ENCODE data around the gene MBNL2. TPM values are rescaled to one million over a fixed set of nuclear protein-coding genes. Genes with fewer than 3 reads are reported as not detected.

Gene MBNL2
- total RNA-seq, 2 experiments from 2014 or later = 15.8 to 16.1 TPM

DNA sequence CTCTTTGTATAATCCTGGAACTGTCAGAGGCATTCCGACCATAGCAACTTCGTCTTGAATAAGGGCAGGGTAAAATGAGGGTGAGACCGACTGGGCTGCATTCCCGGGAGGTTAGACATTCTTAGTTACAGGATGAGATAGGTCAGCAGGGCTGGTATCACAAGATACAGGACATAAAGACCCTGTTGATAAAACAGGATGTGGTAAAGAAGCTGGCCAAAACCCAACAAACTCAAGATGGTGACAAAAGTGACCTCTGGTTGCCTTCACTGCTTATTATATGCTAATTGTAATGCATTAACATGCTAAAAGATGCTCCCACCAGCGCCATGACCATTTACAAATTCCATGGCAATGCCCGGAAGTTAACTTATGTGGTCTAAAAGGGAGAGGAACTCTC lies 27.7 kb upstream of the MBNL2 start:
- TF ChIP-seq, protein P1, sequence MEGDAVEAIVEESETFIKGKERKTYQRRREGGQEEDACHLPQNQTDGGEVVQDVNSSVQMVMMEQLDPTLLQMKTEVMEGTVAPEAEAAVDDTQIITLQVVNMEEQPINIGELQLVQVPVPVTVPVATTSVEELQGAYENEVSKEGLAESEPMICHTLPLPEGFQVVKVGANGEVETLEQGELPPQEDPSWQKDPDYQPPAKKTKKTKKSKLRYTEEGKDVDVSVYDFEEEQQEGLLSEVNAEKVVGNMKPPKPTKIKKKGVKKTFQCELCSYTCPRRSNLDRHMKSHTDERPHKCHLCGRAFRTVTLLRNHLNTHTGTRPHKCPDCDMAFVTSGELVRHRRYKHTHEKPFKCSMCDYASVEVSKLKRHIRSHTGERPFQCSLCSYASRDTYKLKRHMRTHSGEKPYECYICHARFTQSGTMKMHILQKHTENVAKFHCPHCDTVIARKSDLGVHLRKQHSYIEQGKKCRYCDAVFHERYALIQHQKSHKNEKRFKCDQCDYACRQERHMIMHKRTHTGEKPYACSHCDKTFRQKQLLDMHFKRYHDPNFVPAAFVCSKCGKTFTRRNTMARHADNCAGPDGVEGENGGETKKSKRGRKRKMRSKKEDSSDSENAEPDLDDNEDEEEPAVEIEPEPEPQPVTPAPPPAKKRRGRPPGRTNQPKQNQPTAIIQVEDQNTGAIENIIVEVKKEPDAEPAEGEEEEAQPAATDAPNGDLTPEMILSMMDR (IDR thresholded peaks at IDR 0.05) = no peak
- intact Hi-C loops (cut with micrococcal nuclease) = no loop called here
- DNase-seq (no peak), ATAC-seq (no peak)
- H3K4me1 Mint-ChIP-seq (ENCODE audit: low read depth) = no peaks in the 10 kb centered on the region
- ChIA-PET CTCF (no interaction called here), POLR2A (no interaction called here)
- no peaks in the 10 kb centered on the region for H3K27me3 Mint-ChIP-seq
- H3K4me3 Mint-ChIP-seq = no peak overlapping the region
- H3K27ac Mint-ChIP-seq = no peak overlapping the region
- no peaks in the 10 kb centered on the region for H3K36me3 Mint-ChIP-seq (ENCODE audit: low read depth)
- no peaks in the 10 kb centered on the region for H3K9me3 Mint-ChIP-seq

DNA sequence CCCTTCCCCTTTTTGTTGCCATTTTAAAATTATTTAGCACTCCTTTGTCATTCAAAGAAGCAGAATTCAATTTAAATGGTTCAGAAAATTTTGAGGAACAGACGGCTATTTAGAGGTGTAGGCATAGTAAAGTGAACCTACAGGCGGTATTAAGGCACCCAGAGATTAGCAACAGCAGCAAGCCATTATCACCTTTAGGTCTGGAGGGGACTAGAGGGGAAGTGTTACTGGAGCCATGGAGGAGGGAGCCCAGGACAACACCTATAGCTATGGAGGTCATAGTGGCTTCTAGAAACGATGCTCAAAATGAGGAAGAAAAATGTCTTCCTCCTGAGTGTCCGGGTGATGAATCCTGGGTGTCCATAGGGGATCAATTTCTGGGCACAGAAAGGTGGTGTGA lies 25.8 kb upstream of the MBNL2 start:
- Mint-ChIP-seq H3K27ac (no peak overlapping the region), H3K4me3 (no peak overlapping the region), H3K4me1 (ENCODE audit: low read depth) (no peaks in the 10 kb centered on the region), H3K9me3 (no peaks in the 10 kb centered on the region), H3K36me3 (ENCODE audit: low read depth) (no peaks in the 10 kb centered on the region), H3K27me3 (no peaks in the 10 kb centered on the region)
- DNase-seq (no peak), ATAC-seq (no peak)
- intact Hi-C loops (cut with micrococcal nuclease) = no loop called here
- ChIA-PET POLR2A (no interaction called here), CTCF (no interaction called here)
- TF ChIP-seq, protein P1 (IDR thresholded peaks at IDR 0.05) = no peak

DNA sequence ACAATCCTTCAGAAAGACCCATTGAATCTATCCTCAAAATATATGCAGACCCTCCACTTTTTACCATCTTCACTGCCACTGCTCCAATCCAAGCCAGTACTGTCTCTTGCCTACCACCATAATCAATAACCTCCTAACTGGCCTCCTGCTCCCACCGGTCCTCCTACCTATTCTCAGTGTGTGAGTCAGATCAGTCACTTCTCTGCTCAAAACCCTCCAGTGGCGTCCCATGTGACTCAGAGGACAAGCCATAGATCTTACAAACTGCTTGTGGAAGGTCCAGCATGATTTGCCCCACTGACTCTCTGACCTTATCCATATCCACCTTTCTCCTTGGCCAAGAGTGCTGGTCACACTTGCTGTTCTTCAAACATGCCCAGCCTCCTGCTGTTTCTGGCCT lies 23.4 kb upstream of the MBNL2 start:
- Mint-ChIP-seq H3K4me1 (ENCODE audit: low read depth) (no peaks in the 10 kb centered on the region), H3K27me3 (no peaks in the 10 kb centered on the region), H3K27ac (no peak overlapping the region), H3K9me3 (no peaks in the 10 kb centered on the region), H3K4me3 (no peak overlapping the region), H3K36me3 (ENCODE audit: low read depth) (no peaks in the 10 kb centered on the region)
- ChIA-PET CTCF (no interaction called here), POLR2A (no interaction called here)
- DNase-seq (no peak), ATAC-seq (no peak)
- intact Hi-C loops (cut with micrococcal nuclease) = no loop called here
- TF ChIP-seq, protein P1 (IDR thresholded peaks at IDR 0.05) = no peak

DNA sequence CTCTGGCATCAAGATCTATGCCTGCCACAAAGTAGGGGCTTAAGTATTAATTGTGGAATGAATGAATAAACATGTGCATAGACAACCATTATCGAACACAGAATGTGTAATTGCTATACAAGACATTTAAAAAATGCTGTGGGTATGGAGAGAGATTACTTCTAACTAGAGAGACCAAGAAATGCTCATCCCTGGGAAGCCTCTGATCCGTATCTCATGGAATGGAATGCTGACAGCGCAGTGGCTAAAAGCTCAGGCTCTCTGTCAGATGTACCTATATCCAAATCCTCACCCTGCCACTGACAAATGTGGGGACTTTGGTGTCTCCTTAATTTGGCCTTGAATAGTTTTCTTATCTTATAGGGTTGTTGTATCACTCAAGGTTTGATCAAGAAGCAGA lies 22.7 kb upstream of the MBNL2 start:
- no peaks in the 10 kb centered on the region for H3K4me1 Mint-ChIP-seq (ENCODE audit: low read depth)
- ChIA-PET CTCF (no interaction called here), POLR2A (interaction anchor here (0.6 kb wide), 1 partner anchor 204 kb away, joined by 3 read pairs; no protein-coding TSS in a partner anchor)
- ATAC-seq (no peak), DNase-seq (no peak)
- H3K9me3 Mint-ChIP-seq = no peaks in the 10 kb centered on the region
- H3K27ac Mint-ChIP-seq = no peak overlapping the region
- intact Hi-C loops (cut with micrococcal nuclease) = no loop called here
- H3K27me3 Mint-ChIP-seq = no peaks in the 10 kb centered on the region
- TF ChIP-seq, protein P1 (IDR thresholded peaks at IDR 0.05) = no peak
- H3K4me3 Mint-ChIP-seq = no peak overlapping the region
- H3K36me3 Mint-ChIP-seq (ENCODE audit: low read depth) = no peaks in the 10 kb centered on the region

DNA sequence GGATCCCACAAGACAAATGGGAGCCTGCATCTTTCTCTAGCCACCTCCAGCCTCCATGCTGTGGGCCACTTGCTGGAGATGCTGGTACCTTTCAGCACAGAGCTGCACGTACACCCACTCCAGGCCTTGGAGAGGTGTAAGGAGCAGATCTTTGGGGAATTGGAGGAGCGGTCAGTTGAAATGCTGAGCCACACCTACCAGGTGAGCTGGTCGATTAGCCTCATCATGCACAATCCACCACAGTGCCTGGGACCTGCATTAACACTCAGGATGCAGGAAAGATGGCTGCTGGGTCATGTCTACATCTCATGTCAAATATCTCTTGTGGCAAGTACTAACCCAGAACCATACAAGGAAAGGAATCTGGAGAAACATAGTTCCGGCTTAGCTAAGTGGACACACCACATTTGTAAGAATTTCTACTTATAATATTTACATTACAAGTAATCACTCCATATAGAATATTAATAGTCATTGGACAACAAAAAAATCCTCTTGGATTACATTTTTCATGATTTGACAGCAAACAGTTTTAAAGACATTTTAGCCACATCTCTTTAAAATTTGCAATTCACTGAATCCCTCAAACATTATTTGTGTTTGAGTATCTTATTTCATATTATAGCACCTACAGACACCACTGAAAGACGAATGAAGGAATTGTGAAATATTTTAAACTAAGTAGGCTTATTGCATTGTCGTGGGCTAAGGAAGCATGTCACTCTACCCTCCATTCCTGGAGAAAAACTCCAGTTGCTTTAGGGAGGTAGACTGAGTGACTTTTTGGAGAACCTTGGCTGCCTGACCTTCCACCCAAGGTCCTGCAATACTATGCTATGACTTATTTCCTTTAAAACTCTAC lies 21.8 kb upstream of the MBNL2 start:
- no peak for DNase-seq
- H3K27me3 Mint-ChIP-seq = no peaks in the 10 kb centered on the region
- no peaks in the 10 kb centered on the region for H3K36me3 Mint-ChIP-seq (ENCODE audit: low read depth)
- ChIA-PET POLR2A (interaction anchor here (0.6 kb wide), 1 partner anchor 203 kb away, joined by 3 read pairs; no protein-coding TSS in a partner anchor), CTCF (no interaction called here)
- no peak overlapping the region for H3K4me3 Mint-ChIP-seq
- H3K4me1 Mint-ChIP-seq (ENCODE audit: low read depth) = no peaks in the 10 kb centered on the region
- no peaks in the 10 kb centered on the region for H3K9me3 Mint-ChIP-seq
- ATAC-seq = no peak
- TF ChIP-seq, protein P1 (IDR thresholded peaks at IDR 0.05) = no peak
- intact Hi-C loops (cut with micrococcal nuclease) = no loop called here
- H3K27ac Mint-ChIP-seq = no peak overlapping the region
